Calu3 (cell line): ENCODE measurements around the gene GAL. TPM values are rescaled to one million over a fixed set of nuclear protein-coding genes. Genes with fewer than 3 reads are reported as not detected.

Source experiments
- BruUV-seq: library from RNA; stranded (reverse); fragments of 400-500 nt; replicated peaks from 2 replicates; lab custom pipeline; 2021; lab: Mats Ljungman, UMichigan
- CTCF ChIA-PET: fragments of 300-600 bp; sonication (Branson Sonifier 250); formaldehyde crosslinking; loops from one replicate; lab custom pipeline; 2022; ENCODE audit warnings: antibody characterized with exemption; lab: Charles Lee
- DNase-seq: peaks from one replicate; pipeline ENCODE4 v3.0.0; 2022
- H3K27ac Mint-ChIP-seq: one replicate; pipeline ENCODE4 v1.8.0; 2022; ENCODE audit warnings: mixed read lengths; ENCODE audit not compliant: unreplicated experiment
- H3K27me3 Mint-ChIP-seq: one replicate; pipeline ENCODE4 v1.8.0; 2022; ENCODE audit warnings: mixed read lengths; ENCODE audit not compliant: unreplicated experiment
- H3K36me3 Mint-ChIP-seq: one replicate; pipeline ENCODE4 v1.8.0; 2022; ENCODE audit warnings: mild to moderate bottlenecking, moderate library complexity, mixed read lengths; ENCODE audit not compliant: insufficient read depth, unreplicated experiment
- H3K4me1 Mint-ChIP-seq: one replicate; pipeline ENCODE4 v1.8.0; 2022; ENCODE audit warnings: mild to moderate bottlenecking, low read depth, mixed read lengths; ENCODE audit not compliant: unreplicated experiment
- H3K4me3 Mint-ChIP-seq: one replicate; pipeline ENCODE4 v1.8.0; 2022; ENCODE audit warnings: mild to moderate bottlenecking, low read depth, moderate library complexity, mixed read lengths; ENCODE audit not compliant: unreplicated experiment
- H3K9me3 Mint-ChIP-seq: one replicate; pipeline ENCODE4 v1.8.0; 2022; ENCODE audit warnings: low read depth, mixed read lengths; ENCODE audit not compliant: unreplicated experiment
- CTCF ChIP-seq: fragments of 200-600 bp; IDR thresholded peaks from one replicate; pipeline ENCODE4 v1.8.0; 2022; ENCODE audit warnings: antibody characterized with exemption; ENCODE audit not compliant: unreplicated experiment
- intact Hi-C: fragments of 100-400 bp; cut with micrococcal nuclease; formaldehyde crosslinking; loops from one replicate; pipeline ENCODE4 v1.10.0; 2022; ENCODE audit not compliant: unreplicated experiment
- total RNA-seq: library from RNA; stranded (reverse); gene quantifications from 2 replicates; pipeline ENCODE4 v1.2.3, GENCODE V29; 2022

The GAL gene
- total RNA-seq, 1 experiment from 2014 or later = 1.2 TPM

DNA sequence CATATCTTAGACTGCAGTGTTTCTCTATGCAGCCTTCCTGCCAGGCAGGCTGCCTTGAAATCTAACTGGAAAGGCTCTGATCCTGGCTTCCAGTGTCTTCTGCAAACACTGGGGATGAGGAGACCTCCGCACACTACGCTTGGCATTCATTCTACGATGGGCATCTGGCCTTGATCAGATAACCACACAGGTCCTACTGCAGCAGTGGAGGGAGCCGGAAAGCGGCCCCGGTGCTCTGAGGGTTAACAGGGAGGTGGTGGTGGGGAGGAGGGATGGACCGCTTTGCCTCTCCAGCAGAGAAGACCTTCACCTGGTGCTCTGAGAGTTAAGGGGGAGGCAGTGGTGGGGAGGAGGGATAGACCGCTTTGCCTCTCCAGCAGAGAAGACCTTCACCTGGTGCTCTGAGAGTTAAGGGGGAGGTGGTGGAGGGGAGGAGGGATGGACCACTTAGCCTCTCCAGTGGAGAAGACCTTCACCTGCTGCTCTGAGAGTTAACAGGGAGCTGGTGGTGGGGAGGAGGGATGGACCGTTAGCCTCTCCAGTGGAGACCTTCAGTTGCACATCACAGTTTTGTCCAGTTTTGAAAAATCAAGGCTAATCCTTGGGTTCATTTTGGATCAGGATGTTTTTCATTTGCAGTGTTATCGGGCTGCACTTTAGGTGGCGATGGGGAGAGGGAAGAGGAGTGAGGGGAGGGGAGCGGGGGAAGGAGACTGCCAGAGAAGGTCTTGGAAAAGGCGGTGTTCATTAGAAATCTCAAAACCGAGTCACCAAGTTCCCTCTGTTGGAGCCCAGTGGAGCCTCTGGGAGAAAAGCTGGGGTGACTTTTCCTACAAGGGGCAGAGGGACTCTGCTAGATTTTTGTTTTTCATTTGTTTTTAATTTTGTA lies 5.6 kb downstream of the GAL start:
- H3K27me3 Mint-ChIP-seq = peaks cover 80% of the 10 kb centered on the region
- H3K4me1 Mint-ChIP-seq = no peaks in the 10 kb centered on the region
- no peak for TF ChIP-seq CTCF
- H3K27ac Mint-ChIP-seq = no peak overlapping the region
- CTCF ChIA-PET = no interaction called here
- no peaks in the 10 kb centered on the region for H3K36me3 Mint-ChIP-seq
- BruUV-seq = no TSS peak
- intact Hi-C loops = no loop called here
- no peak overlapping the region for H3K4me3 Mint-ChIP-seq
- DNase-seq = no peak
- no peaks in the 10 kb centered on the region for H3K9me3 Mint-ChIP-seq

DNA sequence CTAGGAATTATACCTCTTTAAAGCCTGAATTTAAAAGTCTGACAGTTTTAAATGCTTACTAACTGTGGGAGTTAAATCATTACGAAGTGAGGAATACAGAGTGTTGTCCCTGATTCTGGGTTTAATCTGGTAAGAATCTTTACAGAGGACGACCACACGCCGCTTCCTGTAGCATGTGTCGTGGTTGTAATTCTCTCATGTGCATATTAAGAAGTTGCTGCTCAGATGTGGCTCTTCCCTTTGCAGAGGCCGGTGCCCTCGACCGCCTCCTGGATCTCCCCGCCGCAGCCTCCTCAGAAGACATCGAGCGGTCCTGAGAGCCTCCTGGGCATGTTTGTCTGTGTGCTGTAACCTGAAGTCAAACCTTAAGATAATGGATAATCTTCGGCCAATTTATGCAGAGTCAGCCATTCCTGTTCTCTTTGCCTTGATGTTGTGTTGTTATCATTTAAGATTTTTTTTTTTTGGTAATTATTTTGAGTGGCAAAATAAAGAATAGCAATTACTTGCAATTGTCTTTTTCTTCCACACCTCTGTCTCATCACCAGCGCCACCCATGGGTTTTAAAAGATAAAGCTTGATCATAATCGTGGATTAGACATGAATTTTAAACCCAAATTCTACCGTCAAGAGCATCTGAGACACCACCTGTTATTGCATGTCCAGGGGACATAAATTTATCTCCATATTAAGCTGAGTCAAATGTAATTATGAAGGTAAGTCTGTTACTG lies 6.5 kb downstream of the GAL start:
- Mint-ChIP-seq H3K36me3 (no peaks in the 10 kb centered on the region), H3K4me1 (no peaks in the 10 kb centered on the region), H3K4me3 (no peak overlapping the region), H3K9me3 (no peaks in the 10 kb centered on the region), H3K27me3 (peaks cover 81% of the 10 kb centered on the region), H3K27ac (no peak overlapping the region)
- DNase-seq = no peak
- TF ChIP-seq CTCF = no peak
- intact Hi-C loops = no loop called here
- CTCF ChIA-PET = interaction anchor here (0.7 kb wide), 1 partner anchor 476 kb away, joined by 4 read pairs; no protein-coding TSS in a partner anchor
- BruUV-seq = no TSS peak

- no TSS peak for BruUV-seq
- H3K4me1 Mint-ChIP-seq = no peaks in the 10 kb centered on the region
- CTCF ChIA-PET = interaction anchor here (0.7 kb wide), 1 partner anchor 476 kb away, joined by 4 read pairs; no protein-coding TSS in a partner anchor
Measured at GRCh38 chr11:68691402-68691784, 7.0 kb downstream of the GAL start.

More at GRCh38 chr11:68691402-68691784, 7.0 kb downstream of the GAL start:
- H3K36me3 Mint-ChIP-seq = no peaks in the 10 kb centered on the region
- H3K9me3 Mint-ChIP-seq = no peaks in the 10 kb centered on the region
- no peak overlapping the region for H3K27ac Mint-ChIP-seq
- no peak for DNase-seq
- H3K27me3 Mint-ChIP-seq = peaks cover 81% of the 10 kb centered on the region
- intact Hi-C loops = no loop called here
- TF ChIP-seq CTCF = no peak
- H3K4me3 Mint-ChIP-seq = no peak overlapping the region
